Gastroesophageal sphincter (tissue), 4 donors: ENCODE data around the gene HDAC8. TPM values are rescaled to one million over a fixed set of nuclear protein-coding genes. Genes with fewer than 3 reads are reported as not detected.
"Not testable (repeated sequence)": the region's sequence is repeated elsewhere in the genome, so short reads cannot be mapped to it uniquely, and the experiment has no call there.

Experiments used
- ATAC-seq: fragments of 150-250 bp; one replicate; pipeline ENCODE4 v1.9.1; 2016; ENCODE audit warnings: mild to moderate bottlenecking, moderate library complexity
- H3K27ac ChIP-seq, 4 donors: fragments of 200-600 bp; sonication (generic) in 3 of 4; 1 replicate in 3 of 4; 2 replicates in 1 of 4; pipeline ENCODE4 v1.5.1; 2016 to 2019
- H3K27me3 ChIP-seq: fragments of 200-600 bp; sonication (generic); one replicate; pipeline ENCODE4 v1.5.1; 2019
- H3K36me3 ChIP-seq, 2 donors: fragments of 200-600 bp; sonication (generic); one replicate each; pipeline ENCODE4 v1.5.1; 2019; ENCODE audit warnings: control low read depth in 1 of 2
- H3K4me1 ChIP-seq, 3 donors: fragments of 200-600 bp; sonication (generic); 1 replicate in 2 of 3; 2 replicates in 1 of 3; pipeline ENCODE4 v1.5.1; 2016 to 2019; ENCODE audit warnings: control low read depth in 2 of 3
- H3K4me3 ChIP-seq, 2 donors: fragments of 200-600 bp; sonication (generic); one replicate each; pipeline ENCODE4 v1.5.1; 2019; ENCODE audit warnings: mild to moderate bottlenecking in 1 of 2, moderate library complexity in 1 of 2
- H3K9me3 ChIP-seq, 3 donors: fragments of 200-600 bp; sonication (generic); one replicate each; pipeline ENCODE4 v1.5.1; 2017 to 2019; ENCODE audit warnings: control low read depth in 2 of 3
- EP300 ChIP-seq: sonication (generic); formaldehyde crosslinking; IDR thresholded peaks from one replicate; pipeline ENCODE4 v1.6.1; 2017; ENCODE audit warnings: antibody characterized with exemption, mild to moderate bottlenecking
- POLR2A ChIP-seq, 2 donors: fragments of 450-650 bp; IDR thresholded peaks; one replicate each; pipeline ENCODE4 v1.6.1; 2017; ENCODE audit warnings: antibody characterized with exemption in 2 of 2, mild to moderate bottlenecking in 2 of 2, moderate library complexity in 1 of 2
- POLR2AphosphoS5 ChIP-seq: sonication (generic); formaldehyde crosslinking; IDR thresholded peaks from one replicate; pipeline ENCODE4 v1.6.1; 2017; ENCODE audit warnings: antibody characterized with exemption
- WGBS, 2 donors: methylation state at CpG; one replicate each; pipeline ENCODE4 v1.1.5; 2018; ENCODE audit warnings: low coverage in 1 of 2; 5-methylcytosine and 5-hydroxymethylcytosine counted together
- total RNA-seq, 4 donors: library from RNA; depleted of rRNA; stranded (reverse); fragments of >200 nt; gene quantifications; one replicate each; pipeline ENCODE4 v1.1.0, GENCODE V29; 2016
- TF ChIP-seq, protein P1 (sequence below), 4 experiments: fragments of 200-600 bp in 2 of 4; fragments of 450-650 bp in 2 of 4; sonication (generic) in 1 of 4; IDR thresholded peaks; one replicate each; pipeline ENCODE4 v1.5.1; 2017 to 2019; ENCODE audit warnings: antibody characterized with exemption in 4 of 4, mild to moderate bottlenecking in 2 of 4, moderate library complexity in 2 of 4

The HDAC8 gene
- total RNA-seq, 4 donors from 2014 or later, result 15.7 to 34.2 (median 25.6) TPM

DNA sequence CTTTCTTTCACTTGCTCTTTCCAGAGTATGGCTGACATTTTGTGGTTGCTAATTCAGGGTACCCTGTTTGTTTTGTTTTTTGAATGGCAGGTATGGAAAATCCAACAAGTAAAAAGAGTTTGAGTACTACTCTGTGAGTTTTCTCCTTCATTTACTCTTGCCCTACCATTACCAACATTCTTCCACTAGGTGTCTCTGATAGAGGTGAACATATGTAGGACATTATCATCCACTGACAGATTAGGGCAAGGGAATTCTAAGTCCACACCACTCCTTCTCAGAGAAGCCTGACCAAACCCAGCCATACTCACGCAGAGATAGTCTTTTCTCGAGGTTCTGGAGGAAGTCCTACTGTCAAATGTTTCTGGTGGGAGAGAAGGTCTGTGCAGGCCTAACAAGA is 36.7 kb upstream of the HDAC8 start:
- WGBS, 2 donors, result 61% methylated on average over 2 of the region's 2 CpGs; no CpG with 5 or more reads in 1 of the 2 donors
- no peaks in the 10 kb centered on the region for H3K9me3 ChIP-seq
- no peak for TF ChIP-seq POLR2AphosphoS5
- TF ChIP-seq, protein P1, sequence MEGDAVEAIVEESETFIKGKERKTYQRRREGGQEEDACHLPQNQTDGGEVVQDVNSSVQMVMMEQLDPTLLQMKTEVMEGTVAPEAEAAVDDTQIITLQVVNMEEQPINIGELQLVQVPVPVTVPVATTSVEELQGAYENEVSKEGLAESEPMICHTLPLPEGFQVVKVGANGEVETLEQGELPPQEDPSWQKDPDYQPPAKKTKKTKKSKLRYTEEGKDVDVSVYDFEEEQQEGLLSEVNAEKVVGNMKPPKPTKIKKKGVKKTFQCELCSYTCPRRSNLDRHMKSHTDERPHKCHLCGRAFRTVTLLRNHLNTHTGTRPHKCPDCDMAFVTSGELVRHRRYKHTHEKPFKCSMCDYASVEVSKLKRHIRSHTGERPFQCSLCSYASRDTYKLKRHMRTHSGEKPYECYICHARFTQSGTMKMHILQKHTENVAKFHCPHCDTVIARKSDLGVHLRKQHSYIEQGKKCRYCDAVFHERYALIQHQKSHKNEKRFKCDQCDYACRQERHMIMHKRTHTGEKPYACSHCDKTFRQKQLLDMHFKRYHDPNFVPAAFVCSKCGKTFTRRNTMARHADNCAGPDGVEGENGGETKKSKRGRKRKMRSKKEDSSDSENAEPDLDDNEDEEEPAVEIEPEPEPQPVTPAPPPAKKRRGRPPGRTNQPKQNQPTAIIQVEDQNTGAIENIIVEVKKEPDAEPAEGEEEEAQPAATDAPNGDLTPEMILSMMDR (IDR thresholded peaks at IDR 0.05), result no peak
- no peaks in the 10 kb centered on the region for H3K4me1 ChIP-seq
- no peak overlapping the region for H3K27ac ChIP-seq
- H3K27me3 ChIP-seq, result no peaks in the 10 kb centered on the region
- H3K36me3 ChIP-seq, result peaks cover 0 to 20% of the 10 kb centered on the region in 2 donors
- no peak overlapping the region for H3K4me3 ChIP-seq
- no peak for ATAC-seq

DNA sequence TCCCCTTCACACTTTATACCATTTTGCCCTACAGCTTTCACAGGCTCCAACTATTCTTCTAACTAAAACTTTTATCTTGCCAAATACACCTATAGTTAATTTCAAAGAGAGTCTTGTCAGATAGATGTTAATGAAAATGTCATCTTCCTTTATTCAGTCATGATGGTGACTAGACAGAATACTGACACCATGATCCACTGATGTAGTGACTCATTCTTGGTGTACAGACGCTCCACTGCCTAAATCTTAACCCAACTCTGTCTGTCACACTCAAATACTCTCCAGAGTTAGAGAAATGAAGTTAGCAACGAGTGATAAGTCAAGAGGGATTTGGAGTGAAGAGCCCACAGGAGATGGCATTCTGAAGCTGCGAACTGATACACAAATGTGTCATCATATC is 32.1 kb upstream of the HDAC8 start:
- H3K4me1 ChIP-seq, result no peaks in the 10 kb centered on the region
- no peaks in the 10 kb centered on the region for H3K9me3 ChIP-seq
- ATAC-seq, result no peak
- WGBS, 2 donors, result 65 to 75% methylated on average over 2 to 3 of the region's 3 CpGs
- peaks cover 0 to 33% of the 10 kb centered on the region in 2 donors for H3K36me3 ChIP-seq
- no peak overlapping the region for H3K27ac ChIP-seq
- H3K27me3 ChIP-seq, result no peaks in the 10 kb centered on the region
- TF ChIP-seq POLR2A (IDR thresholded peaks at IDR 0.05) (no peak), EP300 (no peak), POLR2AphosphoS5 (no peak)
- TF ChIP-seq, protein P1 (IDR thresholded peaks at IDR 0.05), result no peak
- no peak overlapping the region for H3K4me3 ChIP-seq

DNA sequence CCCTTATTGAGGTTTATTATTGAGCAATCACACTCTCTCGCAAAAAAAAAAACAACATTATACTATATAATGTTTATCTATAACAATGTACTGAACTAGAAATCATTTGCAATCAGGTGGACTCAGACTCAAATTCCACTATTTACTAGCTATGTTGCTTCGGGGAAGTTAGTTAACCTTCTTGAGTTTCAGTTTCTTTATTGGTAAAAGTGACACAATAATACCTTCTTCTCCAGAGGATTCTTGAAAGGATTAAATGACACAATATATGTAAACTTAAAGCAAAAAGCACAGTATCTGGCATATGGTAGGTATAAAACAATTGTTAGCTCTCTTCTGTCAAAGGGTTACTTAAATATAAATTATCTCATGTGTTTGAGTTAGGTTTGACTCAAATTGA is 31.5 kb upstream of the HDAC8 start:
- no peak for ATAC-seq
- Histone ChIP-seq H3K4me3 (no peak overlapping the region), H3K27me3 (no peaks in the 10 kb centered on the region), H3K27ac (no peak overlapping the region), H3K9me3 (no peaks in the 10 kb centered on the region), H3K4me1 (no peaks in the 10 kb centered on the region), H3K36me3 (peaks cover 0 to 31% of the 10 kb centered on the region in 2 donors)
- TF ChIP-seq, protein P1 (IDR thresholded peaks at IDR 0.05), result no peak
- TF ChIP-seq EP300 (no peak), POLR2A (IDR thresholded peaks at IDR 0.05) (no peak), POLR2AphosphoS5 (no peak)
- 82 to 93% methylated on average over 2 of the region's 2 CpGs for WGBS, 2 donors

DNA sequence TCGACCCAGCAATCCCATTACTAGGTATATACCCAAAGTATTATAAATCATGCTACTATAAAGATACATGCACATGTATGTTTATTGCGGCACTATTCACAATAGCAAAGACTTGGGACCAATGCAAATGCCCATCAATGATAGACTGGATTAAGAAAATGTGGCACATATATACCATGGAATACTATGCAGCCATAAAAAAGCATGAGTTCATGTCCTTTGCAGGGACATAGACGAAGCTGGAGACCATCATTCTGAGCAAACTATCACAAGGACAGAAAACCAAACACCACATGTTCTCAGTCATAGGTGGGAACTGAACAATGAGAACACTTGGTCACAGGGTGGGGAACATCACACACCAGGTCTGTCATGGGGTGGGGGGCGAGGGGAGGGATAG is 18.4 kb upstream of the HDAC8 start:
- not testable (repeated sequence) for H3K4me1 ChIP-seq, H3K36me3 ChIP-seq, ATAC-seq, H3K9me3 ChIP-seq, H3K27ac ChIP-seq, H3K27me3 ChIP-seq, H3K4me3 ChIP-seq
- 94% methylated on average over 2 of the region's 4 CpGs; no CpG with 5 or more reads in 1 of the 2 donors for WGBS, 2 donors

DNA sequence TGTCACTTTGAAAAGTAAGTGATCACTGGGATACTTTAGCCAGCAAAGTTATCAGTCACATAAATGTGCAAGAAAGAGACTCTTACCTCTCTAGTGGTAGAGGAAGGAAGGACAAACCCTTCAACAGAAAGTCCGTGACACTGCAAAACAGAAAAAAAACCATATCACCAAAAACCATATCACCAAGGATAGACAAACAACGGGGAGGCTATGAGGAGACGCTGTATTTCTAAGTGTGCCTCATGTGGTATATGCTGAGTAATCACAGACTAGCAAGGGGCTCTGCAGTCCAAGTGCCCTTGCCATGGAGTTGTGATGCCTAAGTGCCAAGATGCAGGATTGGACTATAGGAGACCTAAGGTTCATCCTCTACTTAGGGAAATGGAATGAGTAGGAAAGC is 11.5 kb upstream of the HDAC8 start:
- WGBS, 2 donors, result 86% methylated on average over 2 of the region's 3 CpGs; no CpG with 5 or more reads in 1 of the 2 donors
- H3K27me3 ChIP-seq, result no peaks in the 10 kb centered on the region
- no peak for ATAC-seq

More for the DNA sequence above, 11.5 kb upstream of the HDAC8 start:
- Histone ChIP-seq H3K4me1 (no peaks in the 10 kb centered on the region), H3K9me3 (no peaks in the 10 kb centered on the region), H3K36me3 (peaks cover 0 to 6% of the 10 kb centered on the region in 2 donors), H3K4me3 (no peak overlapping the region), H3K27ac (no peak overlapping the region)
- TF ChIP-seq EP300 (no peak), POLR2A (IDR thresholded peaks at IDR 0.05) (no peak), POLR2AphosphoS5 (no peak)
- TF ChIP-seq, protein P1 (IDR thresholded peaks at IDR 0.05), result no peak
